HCT116 (cell line): ENCODE results near the gene NPNT. TPM values are rescaled to one million over a fixed set of nuclear protein-coding genes. Genes with fewer than 3 reads are reported as not detected.

Source experiments
- ATAC-seq: fragments of 200-7000 bp; cut with Tn5 transposase; 2 replicates; pipeline ENCODE4 v1.9.1; 2020; ENCODE audit warnings: mild to moderate bottlenecking, moderate library complexity
- BruUV-seq: library from RNA; stranded (reverse); fragments of 400-500 nt; replicated peaks from 2 replicates; lab custom pipeline; 2021; lab: Mats Ljungman, UMichigan
- CTCF ChIA-PET: fragments of 300-600 bp; sonication (Branson Sonifier 250); formaldehyde crosslinking; loops from one replicate; lab custom pipeline; 2021; ENCODE audit warnings: antibody characterized with exemption; lab: Charles Lee
- POLR2A ChIA-PET: fragments of 300-600, 350-600 bp; sonication (Branson Sonifier 250); formaldehyde crosslinking; loops from one replicate; lab custom pipeline; 2021; ENCODE audit warnings: antibody characterized with exemption; lab: Charles Lee
- RAD21 ChIA-PET, 2 experiments: fragments of 300-600 bp; sonication (Branson Sonifier 250); formaldehyde crosslinking; loops; one replicate each; lab custom pipeline; 2023; ENCODE audit warnings: low total read pairs in 2 of 2; ENCODE audit not compliant: uncharacterized antibody in 2 of 2, unreplicated experiment in 2 of 2, low non-redundant PET in 1 of 2; lab: Charles Lee
- DNase-seq: peaks from one replicate; pipeline ENCODE4 v3.0.0-alpha.2; 2010; ENCODE audit warnings: low read depth, low spot score
- H2AFZ ChIP-seq: fragments of 200-600 bp; shearing (Covaris generic), sonication (generic); 2 replicates; pipeline ENCODE4 v1.6.1; 2017; ENCODE audit warnings: low read depth, mixed run types, mixed read lengths, antibody characterized with exemption, low read length; ENCODE audit not compliant: poor library complexity, severe bottlenecking
- H3K27ac ChIP-seq: 2 replicates; pipeline ENCODE4 v1.5.1; 2012; ENCODE audit warnings: low read depth, low read length
- H3K27me3 ChIP-seq: fragments of 200-600 bp; sonication (generic); 2 replicates; pipeline ENCODE4 v1.6.1; 2016; ENCODE audit warnings: mixed run types, low read length, mixed read lengths; ENCODE audit not compliant: insufficient read depth
- H3K36me3 ChIP-seq, 2 experiments: fragments of 200-500 bp in 1 of 2; fragments of 200-600 bp in 1 of 2; sonication (Bioruptor generic) in 1 of 2; sonication (generic) in 1 of 2; 2 replicates each; pipeline versions ENCODE4 v1.5.1 to v1.6.1; 2014 to 2016; ENCODE audit warnings: low read length in 2 of 2, inconsistent platforms in 1 of 2, mixed read lengths in 1 of 2, mixed run types in 1 of 2; ENCODE audit not compliant: insufficient read depth in 2 of 2, control insufficient read depth in 1 of 2
- H3K4me1 ChIP-seq, 2 experiments: fragments of 200-600 bp in 1 of 2; sonication (generic) in 1 of 2; 2 replicates each; pipeline versions ENCODE4 v1.5.1 to v1.6.1; 2012 to 2017; ENCODE audit warnings: low read length in 2 of 2, inconsistent platforms in 1 of 2, mild to moderate bottlenecking in 1 of 2, mixed read lengths in 1 of 2, mixed run types in 1 of 2, moderate library complexity in 1 of 2; ENCODE audit not compliant: insufficient read depth in 2 of 2, control insufficient read depth in 1 of 2
- H3K4me2 ChIP-seq: fragments of 200-600 bp; sonication (generic); 2 replicates; pipeline ENCODE4 v1.6.1; 2017; ENCODE audit warnings: mixed run types, low read length, mixed read lengths
- H3K4me3 ChIP-seq, 2 experiments: fragments of 200-600 bp in 1 of 2; sonication (generic) in 1 of 2; replicated peaks in 1 of 2; 2 replicates each; pipeline ENCODE4 v1.5.1; 2011 to 2016; ENCODE audit warnings: low read length in 2 of 2, control low read depth in 1 of 2, low read depth in 1 of 2, mild to moderate bottlenecking in 1 of 2, mixed read lengths in 1 of 2, mixed run types in 1 of 2
- H3K79me2 ChIP-seq: fragments of 200-600 bp; sonication (generic); 2 replicates; pipeline ENCODE4 v1.6.1; 2017; ENCODE audit warnings: mild to moderate bottlenecking, mixed run types, low read length, moderate library complexity, mixed read lengths; ENCODE audit not compliant: insufficient read depth
- H3K9ac ChIP-seq: fragments of 200-600 bp; sonication (generic); 2 replicates; pipeline ENCODE4 v1.6.1; 2016; ENCODE audit warnings: low read length, mixed read lengths
- H3K9me2 ChIP-seq: fragments of 200-600 bp; sonication (generic), shearing (Covaris generic); 2 replicates; pipeline ENCODE4 v1.6.1; 2017; ENCODE audit warnings: mixed run types, mild to moderate bottlenecking, moderate library complexity; ENCODE audit not compliant: insufficient read depth
- H3K9me3 ChIP-seq, 2 experiments: fragments of 200-500 bp in 1 of 2; fragments of 200-600 bp in 1 of 2; sonication (Bioruptor generic) in 1 of 2; sonication (generic) in 1 of 2; 2 replicates each; pipeline ENCODE4 v1.6.1; 2014 to 2017; ENCODE audit warnings: low read length in 2 of 2, mixed read lengths in 2 of 2, inconsistent platforms in 1 of 2, low read depth in 1 of 2, mild to moderate bottlenecking in 1 of 2, mixed run types in 1 of 2, moderate library complexity in 1 of 2; ENCODE audit not compliant: control insufficient read depth in 1 of 2, insufficient read depth in 1 of 2
- H4K20me1 ChIP-seq: fragments of 200-600 bp; sonication (generic), shearing (Covaris generic); 2 replicates; pipeline ENCODE4 v1.6.1; 2017; ENCODE audit warnings: mixed run types, mild to moderate bottlenecking, moderate library complexity; ENCODE audit not compliant: insufficient read depth
- ATF3 ChIP-seq: IDR thresholded peaks from 2 replicates; pipeline ENCODE4 v1.6.1; 2012
- CBX3 ChIP-seq: IDR thresholded peaks from 2 replicates; pipeline ENCODE4 v1.6.1; 2012; ENCODE audit warnings: low read depth
- EGR1 ChIP-seq: IDR thresholded peaks from 2 replicates; pipeline ENCODE4 v1.6.1; 2012; ENCODE audit warnings: low read depth
- EZH2 ChIP-seq: fragments of 200-600 bp; sonication (generic); IDR thresholded peaks from 2 replicates; pipeline ENCODE4 v1.6.1; 2017; ENCODE audit warnings: antibody characterized with exemption, mixed run types
- EZH2phosphoT487 ChIP-seq: fragments of 200-600 bp; IDR thresholded peaks from 2 replicates; pipeline ENCODE4 v1.6.1; 2018; ENCODE audit warnings: antibody characterized with exemption, borderline replicate concordance
- FOSL1 ChIP-seq: IDR thresholded peaks from 2 replicates; pipeline ENCODE4 v1.6.1; 2012; ENCODE audit warnings: low read depth
- POLR2A ChIP-seq: IDR thresholded peaks from 2 replicates; pipeline ENCODE4 v1.7.0; 2011; ENCODE audit warnings: borderline replicate concordance; ENCODE audit not compliant: insufficient read depth, insufficient read length; ENCODE audit errors: extremely low read depth
- POLR2AphosphoS5 ChIP-seq: IDR thresholded peaks from 2 replicates; pipeline ENCODE4 v1.6.1; 2011; ENCODE audit warnings: mild to moderate bottlenecking, low read depth, low read length, moderate library complexity
- RAD21 ChIP-seq: IDR thresholded peaks from 2 replicates; pipeline ENCODE4 v1.6.1; 2012; ENCODE audit warnings: low read depth, mild to moderate bottlenecking
- SRF ChIP-seq: IDR thresholded peaks from 2 replicates; pipeline ENCODE4 v1.6.1; 2012; ENCODE audit warnings: low read depth
- TCF7L2 ChIP-seq: IDR thresholded peaks from 2 replicates; pipeline ENCODE4 v1.7.0; 2011; ENCODE audit warnings: borderline replicate concordance, inconsistent platforms; ENCODE audit not compliant: insufficient read depth, insufficient read length; ENCODE audit errors: extremely low read depth
- ZFX ChIP-seq: fragments of 450-650 bp; IDR thresholded peaks from 2 replicates; pipeline ENCODE4 v1.6.1; 2017
- ZNF274 ChIP-seq: fragments of 200-500 bp; sonication (Bioruptor generic); IDR thresholded peaks from 2 replicates; pipeline ENCODE4 v1.6.1; 2014; ENCODE audit warnings: mild to moderate bottlenecking, low read depth, low read length, inconsistent platforms
- intact Hi-C: fragments of 100-400 bp; cut with micrococcal nuclease; formaldehyde crosslinking; loops from 2 replicates; pipeline ENCODE4 v1.10.0; 2022
- total RNA-seq: library from RNA; stranded (reverse); gene quantifications from one replicate; pipeline ENCODE4 v1.2.1, GENCODE V29; 2021; ENCODE audit not compliant: unreplicated experiment

Gene NPNT
- total RNA-seq, 1 experiment from 2014 or later, result 15.8 TPM

- ChIA-PET POLR2A (no interaction called here), RAD21 (no interaction called here), CTCF (no interaction called here)
- Histone ChIP-seq H3K27ac (no peak overlapping the region), H3K4me1 (no peaks in the 10 kb centered on the region), H3K9ac (no peak overlapping the region), H3K9me3 (no peaks in the 10 kb centered on the region), H3K4me2 (no peak overlapping the region), H3K9me2 (no peaks in the 10 kb centered on the region), H3K79me2 (no peaks in the 10 kb centered on the region), H3K4me3 (no peak overlapping the region), H3K36me3 (no peaks in the 10 kb centered on the region), H3K27me3 (no peaks in the 10 kb centered on the region), H2AFZ (no peak overlapping the region), H4K20me1 (no peaks in the 10 kb centered on the region)
- no peak for DNase-seq
- ATAC-seq, result no peak
- TF ChIP-seq CBX3 (no peak), ATF3 (no peak), ZFX (no peak), FOSL1 (no peak)
- BruUV-seq, result no TSS peak
- intact Hi-C loops, result no loop called here
Measured at GRCh38 chr4:105972946-105973621, 77.8 kb downstream of the NPNT start.

GRCh38 chr4:105976915-105977314 lies 81.6 kb downstream of the NPNT start:
- H3K9me2 ChIP-seq, result no peaks in the 10 kb centered on the region
- DNase-seq, result no peak
- H3K4me3 ChIP-seq, result no peak overlapping the region
- no peak overlapping the region for H3K4me2 ChIP-seq
- no TSS peak for BruUV-seq
- ChIA-PET CTCF (no interaction called here), RAD21 (no interaction called here), POLR2A (no interaction called here)
- TF ChIP-seq EZH2, result no peak
- TF ChIP-seq POLR2AphosphoS5, result no peak
- TF ChIP-seq EZH2phosphoT487, result no peak
- no peak for TF ChIP-seq POLR2A
- TF ChIP-seq ZNF274, result no peak
- no peak for TF ChIP-seq EGR1
- no peak for TF ChIP-seq TCF7L2
- no peak for TF ChIP-seq RAD21
- no peak for TF ChIP-seq SRF
- intact Hi-C loops, result no loop called here
- no peaks in the 10 kb centered on the region for H3K36me3 ChIP-seq
- no peaks in the 10 kb centered on the region for H4K20me1 ChIP-seq
- H3K4me1 ChIP-seq, result no peaks in the 10 kb centered on the region
- H3K9me3 ChIP-seq, result no peaks in the 10 kb centered on the region
- no peak overlapping the region for H3K27ac ChIP-seq
- H3K9ac ChIP-seq, result no peak overlapping the region
- H3K27me3 ChIP-seq, result no peaks in the 10 kb centered on the region
- H3K79me2 ChIP-seq, result no peaks in the 10 kb centered on the region
- no peak for ATAC-seq
- H2AFZ ChIP-seq, result no peak overlapping the region
